Neural cell (in vitro differentiated cells): ENCODE results near the gene AGT. TPM values are rescaled to one million over a fixed set of nuclear protein-coding genes. Genes with fewer than 3 reads are reported as not detected.

Source experiments
- H2AFZ ChIP-seq: fragments of 200-600, 300-800 bp; sonication (generic), shearing (Covaris generic); 2 replicates; pipeline ENCODE4 v1.6.0; 2014; ENCODE audit warnings: low read depth, mild to moderate bottlenecking, antibody characterized with exemption, low read length, moderate library complexity
- H3F3A ChIP-seq: fragments of 200-600 bp; shearing (Covaris generic); 2 replicates; pipeline ENCODE4 v1.6.1; 2016; ENCODE audit warnings: mild to moderate bottlenecking, moderate library complexity, mixed read lengths, antibody characterized with exemption, low read length; ENCODE audit not compliant: insufficient read depth, poor library complexity, severe bottlenecking
- H3K27ac ChIP-seq: fragments of 200-600, 300-800 bp; sonication (generic), shearing (Covaris generic); 2 replicates; pipeline ENCODE4 v1.5.1; 2014; ENCODE audit warnings: mild to moderate bottlenecking, low read length, moderate library complexity
- H3K27me3 ChIP-seq: fragments of 300-800, 200-600 bp; sonication (generic), shearing (Covaris generic); 2 replicates; pipeline ENCODE4 v1.6.0; 2014; ENCODE audit warnings: mild to moderate bottlenecking, low read depth, low read length, moderate library complexity; ENCODE audit not compliant: insufficient read depth
- H3K36me3 ChIP-seq: fragments of 300-800, 200-600 bp; sonication (generic), shearing (Covaris generic); 2 replicates; pipeline ENCODE4 v1.5.1; 2014; ENCODE audit warnings: mild to moderate bottlenecking, antibody characterized with exemption, low read length, moderate library complexity; ENCODE audit not compliant: insufficient read depth
- H3K4me2 ChIP-seq: fragments of 300-800, 200-600 bp; sonication (generic), shearing (Covaris generic); 2 replicates; pipeline ENCODE4 v1.6.0; 2014; ENCODE audit warnings: mild to moderate bottlenecking, low read length
- H3K4me3 ChIP-seq: fragments of 300-800, 200-600 bp; sonication (generic), shearing (Covaris generic); 2 replicates; pipeline ENCODE4 v1.5.1; 2014; ENCODE audit warnings: mild to moderate bottlenecking, low read length, moderate library complexity
- H3K79me2 ChIP-seq: fragments of 200-600 bp; shearing (Covaris generic); replicated peaks from 2 replicates; pipeline ENCODE4 v1.6.0; 2014; ENCODE audit warnings: mild to moderate bottlenecking, low read length, moderate library complexity; ENCODE audit not compliant: insufficient read depth
- H3K9ac ChIP-seq: fragments of 300-800, 200-600 bp; sonication (generic), shearing (Covaris generic); 2 replicates; pipeline ENCODE4 v1.6.1; 2016; ENCODE audit warnings: mild to moderate bottlenecking, low read length, mixed read lengths
- H3K9me2 ChIP-seq: fragments of 200-600 bp; shearing (Covaris generic); 2 replicates; pipeline ENCODE4 v1.6.1; 2016; ENCODE audit warnings: mild to moderate bottlenecking, low read length, mixed read lengths; ENCODE audit not compliant: insufficient read depth
- H3K9me3 ChIP-seq: fragments of 200-600, 300-800 bp; sonication (generic), shearing (Covaris generic); 2 replicates; pipeline ENCODE4 v1.6.1; 2016; ENCODE audit warnings: mild to moderate bottlenecking, mixed run types, low read length, moderate library complexity, mixed read lengths
- H4K20me1 ChIP-seq: fragments of 200-600 bp; shearing (Covaris generic); 2 replicates; pipeline ENCODE4 v1.6.1; 2016; ENCODE audit warnings: mild to moderate bottlenecking, mixed run types; ENCODE audit not compliant: insufficient read depth
- EP300 ChIP-seq: fragments of 450-650 bp; conservative IDR thresholded peaks from 2 replicates; pipeline ENCODE4 v1.6.1; 2014; ENCODE audit warnings: antibody characterized with exemption, mild to moderate bottlenecking, moderate library complexity; ENCODE audit not compliant: poor library complexity, severe bottlenecking
- EZH2 ChIP-seq: fragments of 200-600, 300-800 bp; shearing (Covaris generic), sonication (generic); IDR thresholded peaks from 2 replicates; pipeline ENCODE4 v1.6.1; 2014; ENCODE audit warnings: antibody characterized with exemption, low read length, borderline replicate concordance, mild to moderate bottlenecking; ENCODE audit not compliant: insufficient read depth, poor library complexity, severe bottlenecking
- MXI1 ChIP-seq: fragments of 450-650 bp; conservative IDR thresholded peaks from 2 replicates; pipeline ENCODE4 v1.6.1; 2014; ENCODE audit warnings: antibody characterized with exemption, mild to moderate bottlenecking; ENCODE audit not compliant: poor library complexity, severe bottlenecking
- POLR2AphosphoS5 ChIP-seq: IDR thresholded peaks from 2 replicates; pipeline ENCODE4 v1.6.1; 2012
- RAD21 ChIP-seq: fragments of 450-650 bp; conservative IDR thresholded peaks from 2 replicates; pipeline ENCODE4 v1.6.1; 2014; ENCODE audit warnings: antibody characterized with exemption, mild to moderate bottlenecking, moderate library complexity
- SMC3 ChIP-seq: fragments of 450-650 bp; conservative IDR thresholded peaks from 2 replicates; pipeline ENCODE4 v1.6.1; 2014; ENCODE audit warnings: antibody characterized with exemption, mild to moderate bottlenecking, moderate library complexity; ENCODE audit not compliant: poor library complexity
- TAF1 ChIP-seq: IDR thresholded peaks from 2 replicates; pipeline ENCODE4 v1.6.1; 2012; ENCODE audit warnings: low read depth
- polyA plus RNA-seq: library from polyadenylated mRNA; depleted of rRNA; stranded (reverse); fragments of >200 nt; gene quantifications from 2 replicates; pipeline ENCODE4 v1.2.3, GENCODE V29; 2014
- TF ChIP-seq, protein P1 (sequence below): fragments of 450-650 bp; IDR thresholded peaks from 2 replicates; pipeline ENCODE4 v1.5.1; 2014; ENCODE audit warnings: antibody characterized with exemption, mild to moderate bottlenecking, moderate library complexity; ENCODE audit not compliant: poor library complexity, severe bottlenecking
- TF ChIP-seq, protein P2 (sequence below): IDR thresholded peaks from 2 replicates; pipeline ENCODE4 v1.6.1; 2012; ENCODE audit warnings: borderline replicate concordance

AGT gene
- polyA plus RNA-seq, 1 donor from 2014 or later: not detected

DNA sequence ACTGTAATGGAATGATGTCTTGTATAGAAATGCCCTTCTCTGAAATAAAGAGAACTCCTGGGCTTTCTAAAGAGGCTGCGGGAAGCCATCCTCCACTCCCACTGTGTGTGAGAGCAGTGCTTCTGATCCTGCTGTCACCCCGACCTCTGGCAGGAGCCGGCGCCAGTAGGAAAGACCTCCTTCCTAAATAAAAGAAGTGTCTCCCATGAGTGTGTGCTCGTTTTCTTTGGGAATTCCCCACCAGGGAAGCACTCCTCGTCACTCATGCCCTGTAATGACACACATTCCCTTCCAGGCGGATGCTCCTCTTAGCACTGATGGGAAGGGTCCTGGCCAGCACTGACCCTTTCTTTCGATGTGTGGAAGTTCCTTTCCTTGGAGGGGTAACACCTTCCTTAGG is 20.1 kb downstream of the AGT start:
- H3K27me3 ChIP-seq: no peaks in the 10 kb centered on the region
- no peak overlapping the region for H3K4me3 ChIP-seq
- H3K4me2 ChIP-seq: no peak overlapping the region
- no peaks in the 10 kb centered on the region for H3K79me2 ChIP-seq
- no peaks in the 10 kb centered on the region for H4K20me1 ChIP-seq
- no peak overlapping the region for H2AFZ ChIP-seq
- H3F3A ChIP-seq: no peaks in the 10 kb centered on the region
- no peak overlapping the region for H3K9ac ChIP-seq
- peaks cover 11% of the 10 kb centered on the region for H3K36me3 ChIP-seq
- H3K27ac ChIP-seq: no peak overlapping the region
- no peaks in the 10 kb centered on the region for H3K9me2 ChIP-seq
- TF ChIP-seq POLR2AphosphoS5 (no peak), RAD21 (no peak), TAF1 (no peak), EZH2 (no peak), MXI1 (no peak), EP300 (no peak), SMC3 (no peak)
- TF ChIP-seq, protein P1, sequence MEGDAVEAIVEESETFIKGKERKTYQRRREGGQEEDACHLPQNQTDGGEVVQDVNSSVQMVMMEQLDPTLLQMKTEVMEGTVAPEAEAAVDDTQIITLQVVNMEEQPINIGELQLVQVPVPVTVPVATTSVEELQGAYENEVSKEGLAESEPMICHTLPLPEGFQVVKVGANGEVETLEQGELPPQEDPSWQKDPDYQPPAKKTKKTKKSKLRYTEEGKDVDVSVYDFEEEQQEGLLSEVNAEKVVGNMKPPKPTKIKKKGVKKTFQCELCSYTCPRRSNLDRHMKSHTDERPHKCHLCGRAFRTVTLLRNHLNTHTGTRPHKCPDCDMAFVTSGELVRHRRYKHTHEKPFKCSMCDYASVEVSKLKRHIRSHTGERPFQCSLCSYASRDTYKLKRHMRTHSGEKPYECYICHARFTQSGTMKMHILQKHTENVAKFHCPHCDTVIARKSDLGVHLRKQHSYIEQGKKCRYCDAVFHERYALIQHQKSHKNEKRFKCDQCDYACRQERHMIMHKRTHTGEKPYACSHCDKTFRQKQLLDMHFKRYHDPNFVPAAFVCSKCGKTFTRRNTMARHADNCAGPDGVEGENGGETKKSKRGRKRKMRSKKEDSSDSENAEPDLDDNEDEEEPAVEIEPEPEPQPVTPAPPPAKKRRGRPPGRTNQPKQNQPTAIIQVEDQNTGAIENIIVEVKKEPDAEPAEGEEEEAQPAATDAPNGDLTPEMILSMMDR: no peak
- no peaks in the 10 kb centered on the region for H3K9me3 ChIP-seq

DNA sequence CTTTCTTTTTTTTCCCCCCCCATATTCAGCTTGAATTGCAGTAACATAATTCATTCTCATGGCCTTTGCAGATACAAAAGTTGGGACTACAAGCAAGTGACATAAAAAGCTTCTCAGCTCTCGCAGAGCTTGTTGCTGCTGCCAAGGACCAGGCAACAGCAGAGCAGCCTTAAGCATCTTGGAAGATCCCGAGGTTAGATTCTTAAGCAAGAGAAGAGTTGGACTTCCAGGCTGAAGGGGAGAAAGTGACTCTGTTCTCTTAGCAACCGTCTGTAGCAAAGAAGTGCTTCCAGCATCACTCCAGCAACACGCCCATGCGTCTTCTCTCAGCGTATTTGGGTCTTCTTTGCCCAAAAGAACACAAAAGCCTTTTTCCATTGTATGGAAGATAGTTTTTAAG is 20.7 kb downstream of the AGT start:
- Histone ChIP-seq H3K4me3 (no peak overlapping the region), H3K9me2 (no peaks in the 10 kb centered on the region), H3K27ac (no peak overlapping the region), H3F3A (no peaks in the 10 kb centered on the region), H3K9me3 (no peaks in the 10 kb centered on the region), H3K36me3 (peaks cover 11% of the 10 kb centered on the region), H3K4me2 (no peak overlapping the region), H4K20me1 (no peaks in the 10 kb centered on the region), H3K9ac (no peak overlapping the region), H3K79me2 (no peaks in the 10 kb centered on the region), H2AFZ (no peak overlapping the region), H3K27me3 (no peaks in the 10 kb centered on the region)
- no peak for TF ChIP-seq TAF1
- TF ChIP-seq MXI1: no peak
- no peak for TF ChIP-seq SMC3
- TF ChIP-seq POLR2AphosphoS5: no peak
- TF ChIP-seq, protein P1: no peak
- no peak for TF ChIP-seq RAD21
- TF ChIP-seq, protein P2, sequence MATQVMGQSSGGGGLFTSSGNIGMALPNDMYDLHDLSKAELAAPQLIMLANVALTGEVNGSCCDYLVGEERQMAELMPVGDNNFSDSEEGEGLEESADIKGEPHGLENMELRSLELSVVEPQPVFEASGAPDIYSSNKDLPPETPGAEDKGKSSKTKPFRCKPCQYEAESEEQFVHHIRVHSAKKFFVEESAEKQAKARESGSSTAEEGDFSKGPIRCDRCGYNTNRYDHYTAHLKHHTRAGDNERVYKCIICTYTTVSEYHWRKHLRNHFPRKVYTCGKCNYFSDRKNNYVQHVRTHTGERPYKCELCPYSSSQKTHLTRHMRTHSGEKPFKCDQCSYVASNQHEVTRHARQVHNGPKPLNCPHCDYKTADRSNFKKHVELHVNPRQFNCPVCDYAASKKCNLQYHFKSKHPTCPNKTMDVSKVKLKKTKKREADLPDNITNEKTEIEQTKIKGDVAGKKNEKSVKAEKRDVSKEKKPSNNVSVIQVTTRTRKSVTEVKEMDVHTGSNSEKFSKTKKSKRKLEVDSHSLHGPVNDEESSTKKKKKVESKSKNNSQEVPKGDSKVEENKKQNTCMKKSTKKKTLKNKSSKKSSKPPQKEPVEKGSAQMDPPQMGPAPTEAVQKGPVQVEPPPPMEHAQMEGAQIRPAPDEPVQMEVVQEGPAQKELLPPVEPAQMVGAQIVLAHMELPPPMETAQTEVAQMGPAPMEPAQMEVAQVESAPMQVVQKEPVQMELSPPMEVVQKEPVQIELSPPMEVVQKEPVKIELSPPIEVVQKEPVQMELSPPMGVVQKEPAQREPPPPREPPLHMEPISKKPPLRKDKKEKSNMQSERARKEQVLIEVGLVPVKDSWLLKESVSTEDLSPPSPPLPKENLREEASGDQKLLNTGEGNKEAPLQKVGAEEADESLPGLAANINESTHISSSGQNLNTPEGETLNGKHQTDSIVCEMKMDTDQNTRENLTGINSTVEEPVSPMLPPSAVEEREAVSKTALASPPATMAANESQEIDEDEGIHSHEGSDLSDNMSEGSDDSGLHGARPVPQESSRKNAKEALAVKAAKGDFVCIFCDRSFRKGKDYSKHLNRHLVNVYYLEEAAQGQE: no peak
- TF ChIP-seq EZH2: no peak
- no peak for TF ChIP-seq EP300
